GM18517 (cell line): Measurements from ENCODE around the gene PIBF1.
A peak's percentile ranks its signal among the peaks of the same experiment; 100 is the strongest.
"Not testable (repeated sequence)": the region's sequence is repeated elsewhere in the genome, so short reads cannot be mapped to it uniquely, and the experiment has no call there.

ENCODE experiments used
- ATAC-seq: cut with Tn5 transposase; IDR thresholded peaks from one replicate; pipeline ENCODE4 v1.9.1; 2021; ENCODE audit warnings: mild to moderate bottlenecking, moderate library complexity; ENCODE audit not compliant: unreplicated experiment

Gene PIBF1

DNA sequence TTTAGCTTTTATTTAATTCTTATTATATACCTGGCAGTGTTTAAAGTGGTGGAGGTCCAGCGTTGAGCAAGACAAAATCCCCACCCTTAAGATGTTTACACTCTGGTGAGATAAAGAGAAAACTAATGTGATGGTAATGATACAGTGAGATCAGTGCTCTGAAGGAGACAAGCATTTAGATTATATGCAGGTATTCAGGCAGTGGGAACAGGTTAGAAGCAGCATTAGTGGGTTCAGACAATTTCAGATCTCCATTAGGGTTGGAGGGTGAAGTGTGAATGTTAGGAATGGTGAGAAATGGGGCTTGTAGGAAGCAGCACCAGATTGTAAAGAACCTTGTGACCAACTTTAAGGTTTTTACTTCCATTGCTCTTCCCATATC is 39.0 kb downstream of the PIBF1 start:
- ATAC-seq, result no peak

DNA sequence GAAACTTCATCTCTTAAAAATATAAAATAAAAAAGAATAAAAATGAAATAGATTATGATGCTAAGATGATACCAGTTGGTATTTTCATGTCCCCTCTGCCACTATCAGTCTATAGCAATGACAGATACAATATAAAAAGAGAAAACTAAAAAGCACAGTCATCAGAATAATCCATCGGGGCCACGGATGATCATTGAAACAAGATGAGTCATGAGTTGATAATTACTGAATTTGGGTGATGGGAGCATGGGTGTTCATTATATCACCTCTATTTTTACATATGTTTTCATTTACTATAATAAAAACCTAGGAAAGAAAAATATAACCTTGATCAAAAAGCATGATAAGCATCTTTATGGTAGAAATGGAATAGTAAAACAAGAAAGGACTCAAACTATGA is 41.1 kb downstream of the PIBF1 start:
- ATAC-seq, result no peak

GRCh38 chr13:72823724-72824123 is 41.8 kb downstream of the PIBF1 start:
- ATAC-seq, result no peak

DNA sequence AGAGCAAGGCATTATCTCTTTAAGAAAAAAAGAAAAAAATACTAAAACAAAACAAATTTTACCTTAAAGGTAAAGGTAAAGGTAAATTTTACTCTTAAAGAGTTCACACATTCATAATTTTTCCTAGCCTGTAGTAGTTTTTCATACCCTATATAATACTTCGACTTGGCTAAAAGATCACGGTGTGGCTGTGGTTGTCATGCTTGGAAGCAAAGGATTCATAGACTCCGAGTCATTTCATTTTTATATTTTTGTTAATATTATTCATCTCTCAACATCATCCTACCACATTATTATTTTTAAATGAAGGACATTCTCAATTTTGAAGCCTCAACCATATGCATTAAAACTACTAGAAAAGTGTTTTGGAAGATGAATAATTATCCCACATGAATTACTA is 52.7 kb downstream of the PIBF1 start:
- no peak for ATAC-seq

GRCh38 chr13:72839831-72840426 is 58.0 kb downstream of the PIBF1 start:
- ATAC-seq, result peak; percentile 98

GRCh38 chr13:72842991-72843390 is 61.1 kb downstream of the PIBF1 start:
- no peak for ATAC-seq

- ATAC-seq, result not testable (repeated sequence)
Measured at GRCh38 chr13:72845148-72845547, 63.2 kb downstream of the PIBF1 start.

GRCh38 chr13:72849571-72849970 is 67.6 kb downstream of the PIBF1 start:
- ATAC-seq, result no peak

DNA sequence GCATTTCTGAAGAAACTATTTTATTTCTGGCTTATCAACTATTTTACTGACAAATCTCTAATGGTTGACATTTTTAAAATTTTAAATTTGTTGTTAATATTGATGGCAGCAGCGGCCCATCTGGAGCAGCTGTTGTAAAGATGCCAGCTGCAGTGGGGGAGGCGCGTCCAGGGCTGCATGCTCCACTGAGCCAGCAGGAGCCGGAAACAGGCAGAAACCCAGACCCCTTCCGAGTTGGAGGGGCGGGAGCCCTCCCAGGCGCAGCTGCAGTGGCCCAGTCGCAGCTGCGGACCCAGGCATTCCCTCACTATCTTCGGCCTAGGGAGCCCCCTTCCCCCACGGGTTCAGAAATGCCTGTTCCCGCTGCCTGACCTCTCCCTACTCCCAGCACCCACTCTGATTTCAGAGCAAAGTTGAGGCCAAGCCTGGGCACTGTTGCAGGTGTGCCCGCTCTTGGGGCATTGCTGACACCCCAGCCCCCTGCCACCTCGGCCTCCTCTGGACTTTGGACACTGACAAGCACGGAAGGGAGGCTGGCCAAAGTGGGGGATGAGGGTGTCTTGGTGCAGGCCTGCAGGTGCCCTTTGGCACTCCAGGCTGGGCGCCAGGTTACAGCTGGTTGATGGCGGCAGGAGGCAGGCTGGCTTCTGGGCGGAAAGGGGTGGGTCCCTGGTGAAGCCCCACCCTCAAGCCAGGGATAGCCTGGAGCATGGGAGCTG is 69.2 kb downstream of the PIBF1 start:
- ATAC-seq, result no peak

GRCh38 chr13:72851678-72852014 is 69.7 kb downstream of the PIBF1 start:
- ATAC-seq, result no peak

GRCh38 chr13:72852207-72852606 is 70.3 kb downstream of the PIBF1 start:
- ATAC-seq, result no peak

DNA sequence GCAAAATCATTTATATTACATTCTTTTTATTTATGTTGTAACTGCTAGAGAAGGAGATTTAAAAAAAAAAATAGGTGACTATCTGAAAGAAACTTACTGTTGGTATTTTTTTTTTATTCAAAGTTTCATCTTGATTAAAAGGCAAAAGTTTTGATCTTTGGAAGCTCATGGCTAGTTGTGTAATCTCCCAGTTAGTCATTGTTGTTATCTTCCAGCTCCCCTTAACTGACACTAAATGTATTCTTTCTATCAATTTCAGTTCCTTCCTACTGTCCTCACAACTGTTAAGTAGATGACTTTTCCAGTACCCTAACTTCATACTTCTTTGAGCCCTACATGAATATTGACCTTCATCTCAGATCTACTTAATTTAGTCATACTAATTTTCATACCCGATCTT is 71.1 kb downstream of the PIBF1 start:
- ATAC-seq, result no peak

DNA sequence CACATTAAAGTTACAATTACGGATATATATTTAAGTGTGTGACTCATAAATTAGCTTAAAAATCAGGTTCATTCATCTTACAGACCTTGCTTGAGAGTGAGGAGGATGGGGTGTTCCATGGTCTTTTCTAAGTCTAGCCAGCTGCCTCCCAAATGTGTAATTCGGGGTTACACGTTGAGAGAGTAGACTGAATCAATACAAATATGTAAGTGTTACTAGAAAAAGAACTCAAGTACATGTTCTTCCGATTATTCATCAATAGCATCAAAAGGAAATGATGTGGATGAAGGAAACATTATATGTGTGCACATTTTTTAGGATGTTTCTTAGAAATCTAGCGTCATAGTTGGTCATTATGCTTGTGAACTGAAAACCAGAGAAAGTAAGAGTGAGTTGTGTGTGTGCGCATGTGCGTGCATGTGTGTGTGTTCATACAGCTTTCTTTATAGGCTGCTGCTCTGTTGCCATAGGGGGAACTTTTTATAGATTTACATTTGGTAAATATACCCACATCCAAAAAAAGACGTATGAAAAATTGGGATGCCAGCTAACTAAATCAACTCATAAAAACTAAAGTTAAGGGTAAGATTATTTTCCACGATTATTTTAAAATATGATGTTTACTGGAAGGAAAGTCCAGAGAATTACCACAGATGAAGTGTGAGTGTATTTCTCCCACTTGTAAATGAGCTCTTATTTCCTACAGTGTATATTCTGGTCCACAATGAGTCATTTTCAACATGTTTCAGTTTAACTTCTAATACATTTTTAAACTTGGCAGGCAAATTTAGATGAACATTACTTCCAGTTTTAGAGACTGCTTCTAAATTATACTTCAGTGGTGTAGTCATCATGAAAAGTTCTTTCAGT is 82.4 kb downstream of the PIBF1 start:
- ATAC-seq, result peak; percentile 90

- ATAC-seq, result no peak
Measured at GRCh38 chr13:72868229-72868628, 86.3 kb downstream of the PIBF1 start.

DNA sequence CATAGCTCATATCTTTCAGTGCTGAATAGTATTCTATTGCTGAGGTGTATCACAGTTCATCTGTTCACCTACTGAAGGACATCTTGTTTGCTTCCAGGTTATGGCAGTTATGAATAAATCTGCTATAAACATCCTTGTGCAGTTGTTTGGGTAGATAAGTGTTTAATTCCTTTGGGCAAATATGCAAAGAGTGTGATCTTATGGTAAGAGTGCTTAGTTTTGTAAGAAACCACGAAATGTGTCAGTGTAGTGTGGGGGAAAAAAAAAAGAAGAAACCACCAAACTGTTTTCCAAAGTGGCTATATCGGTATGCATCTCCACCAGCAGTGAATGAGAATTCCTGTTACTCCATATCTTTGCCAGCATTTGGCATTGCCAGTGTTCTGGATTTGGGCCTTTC is 93.3 kb downstream of the PIBF1 start:
- no peak for ATAC-seq

DNA sequence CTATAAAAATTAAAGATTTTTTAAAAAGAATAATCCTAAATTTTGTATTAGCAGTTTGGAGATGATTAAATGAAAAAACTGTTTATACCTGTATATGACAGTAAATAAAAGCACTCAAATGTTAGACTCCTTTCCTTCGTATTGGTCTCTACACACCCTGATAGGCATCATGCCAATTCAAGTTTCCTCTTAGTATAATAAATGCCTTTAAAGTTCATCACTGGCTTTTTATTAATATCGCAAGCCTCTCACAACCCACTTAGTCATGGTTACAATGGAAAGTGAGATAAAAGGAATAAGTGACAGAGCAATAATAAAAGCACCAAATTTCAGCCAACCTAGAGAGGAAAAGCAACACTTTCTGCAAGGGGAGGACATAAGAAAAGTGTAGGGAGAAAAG is 102.2 kb downstream of the PIBF1 start:
- ATAC-seq, result no peak

DNA sequence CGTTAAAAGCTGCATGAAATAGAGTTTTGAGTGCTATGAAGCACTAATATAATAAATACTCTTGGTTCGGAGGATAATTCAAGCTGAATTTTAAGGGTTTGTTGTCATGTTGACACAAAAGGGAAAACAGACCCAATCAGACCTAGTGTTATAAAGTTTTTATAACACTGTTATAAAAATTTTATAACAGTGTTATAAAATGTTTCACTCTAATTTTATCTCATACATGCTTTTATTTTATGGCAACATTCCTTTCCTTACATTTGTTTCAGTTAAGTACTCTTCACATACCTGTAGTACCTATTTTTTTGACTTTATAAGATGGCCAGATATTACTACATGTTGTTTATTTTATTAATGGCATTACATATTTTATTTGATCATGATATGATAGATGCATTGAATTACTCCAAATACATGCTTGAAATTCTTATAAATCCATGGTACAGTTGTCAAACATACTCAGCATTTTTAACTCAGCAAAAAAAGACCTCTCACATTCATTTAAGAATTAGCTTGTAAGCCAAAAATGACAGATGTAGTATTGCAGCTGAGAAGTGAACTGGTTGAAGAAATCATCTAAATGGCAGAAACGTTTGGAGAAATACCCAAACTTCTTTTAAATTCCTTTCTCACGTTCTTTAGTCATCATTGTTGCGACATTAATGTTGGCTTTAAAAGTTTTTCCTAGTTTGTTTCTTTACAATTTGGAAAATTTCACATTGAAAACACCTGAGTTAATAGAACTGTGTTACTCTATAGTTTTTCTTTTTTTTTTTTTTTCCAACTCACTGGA is 104.5 kb downstream of the PIBF1 start:
- ATAC-seq, result no peak

GRCh38 chr13:72889495-72889894 is 107.6 kb downstream of the PIBF1 start:
- ATAC-seq, result no peak

- no peak for ATAC-seq
Measured at GRCh38 chr13:72890546-72890945, 108.6 kb downstream of the PIBF1 start.

- no peak for ATAC-seq
Measured at GRCh38 chr13:72891423-72891822, 109.5 kb downstream of the PIBF1 start.

- ATAC-seq, result no peak
Measured at GRCh38 chr13:72896869-72897268, 114.9 kb downstream of the PIBF1 start.
